Activated T-cell treated with anti-CD3 and anti-CD28 coated beads, Interleukin-2, amount 50 U/mL, for 4 hours (primary cell): ENCODE measurements around the gene SPATA2. TPM values are rescaled to one million over a fixed set of nuclear protein-coding genes. Genes with fewer than 3 reads are reported as not detected.
"Not testable (repeated sequence)": the region's sequence is repeated elsewhere in the genome, so short reads cannot be mapped to it uniquely, and the experiment has no call there.

Experiments used
- ATAC-seq, 2 donors: fragments of 200-7000 bp; cut with Tn5 transposase; one replicate each; pipeline ENCODE4 v1.10.0; 2021
- DNase-seq: peaks from one replicate; pipeline ENCODE4 v3.0.0-alpha.2; 2020
- H3K27me3 Mint-ChIP-seq: one replicate; pipeline ENCODE4 v1.8.0; 2021; ENCODE audit warnings: low read depth, mixed read lengths
- H3K36me3 Mint-ChIP-seq: one replicate; pipeline ENCODE4 v1.8.0; 2022; ENCODE audit warnings: mixed read lengths; ENCODE audit not compliant: insufficient read depth
- H3K4me1 Mint-ChIP-seq: one replicate; pipeline ENCODE4 v1.8.0; 2021; ENCODE audit warnings: low read depth, mixed read lengths
- H3K4me3 Mint-ChIP-seq: one replicate; pipeline ENCODE4 v1.8.0; 2021; ENCODE audit warnings: mild to moderate bottlenecking, moderate library complexity, mixed read lengths
- H3K9me3 Mint-ChIP-seq: one replicate; pipeline ENCODE4 v1.8.0; 2021; ENCODE audit warnings: mixed read lengths
- total RNA-seq, 3 donors: library from RNA; stranded (reverse); gene quantifications; one replicate each; pipeline ENCODE4 v1.2.1, GENCODE V29; 2021

Gene SPATA2
- total RNA-seq, 3 donors from 2014 or later = 13.3 to 15.0 (median 13.3) TPM

GRCh38 chr20:49901588-49901987 lies 13.7 kb downstream of the SPATA2 start:
- DNase-seq (no peak), ATAC-seq (no peak)
- Mint-ChIP-seq H3K27me3 (no peaks in the 10 kb centered on the region), H3K9me3 (no peaks in the 10 kb centered on the region), H3K4me1 (no peaks in the 10 kb centered on the region), H3K4me3 (no peak overlapping the region), H3K36me3 (peaks cover 20% of the 10 kb centered on the region)

DNA sequence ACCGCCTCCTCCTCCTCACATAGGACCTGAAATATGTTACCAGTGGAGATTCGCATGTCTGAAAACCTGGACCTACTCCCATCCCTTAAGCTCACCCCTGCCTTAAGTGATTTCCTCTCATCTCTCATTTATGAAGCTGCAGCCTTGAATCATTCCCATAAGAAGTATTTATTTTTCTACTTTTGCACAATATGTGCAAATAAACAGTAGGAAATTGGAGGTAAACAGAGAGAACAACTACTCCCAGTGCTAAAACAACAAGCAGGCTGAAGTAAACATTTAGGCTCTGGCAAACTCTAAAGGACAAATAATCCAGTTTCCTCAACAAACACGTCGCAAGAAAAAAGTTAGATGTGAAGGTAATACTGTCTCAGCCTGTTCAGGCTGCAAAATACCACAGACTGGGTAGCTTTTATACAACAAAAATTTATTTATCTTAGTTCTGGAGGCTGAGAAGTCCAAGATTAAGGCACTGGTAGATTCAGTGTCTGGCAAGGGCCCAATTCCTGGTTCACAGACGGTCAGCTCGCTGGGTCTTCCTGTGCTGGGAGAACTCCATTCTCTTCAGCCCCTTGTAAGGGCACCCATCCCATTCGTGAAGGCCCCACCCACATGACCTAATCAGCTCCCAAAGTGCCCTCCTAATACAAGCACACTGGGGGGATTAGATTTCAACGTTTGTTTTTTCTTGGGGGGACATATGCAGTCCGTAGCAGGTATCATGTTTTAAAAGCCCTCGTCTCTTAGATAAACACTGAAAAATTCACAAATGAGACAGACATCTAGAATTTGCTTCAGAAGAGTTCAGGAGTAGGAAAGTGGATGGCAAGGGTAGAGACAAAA lies 15.6 kb downstream of the SPATA2 start:
- DNase-seq (no peak), ATAC-seq (no peak)
- Mint-ChIP-seq H3K4me1 (peaks cover under 1% of the 10 kb centered on the region), H3K9me3 (no peaks in the 10 kb centered on the region), H3K36me3 (peaks cover 6% of the 10 kb centered on the region), H3K27me3 (no peaks in the 10 kb centered on the region), H3K4me3 (no peak overlapping the region)

- ATAC-seq = no peak
- DNase-seq = no peak
- Mint-ChIP-seq H3K4me1 (peaks cover 16% of the 10 kb centered on the region), H3K4me3 (no peak overlapping the region), H3K9me3 (no peaks in the 10 kb centered on the region), H3K36me3 (peaks cover 2% of the 10 kb centered on the region), H3K27me3 (no peaks in the 10 kb centered on the region)
These were observed 19.1 kb downstream of the SPATA2 start for GRCh38 chr20:49896204-49896603.

- peaks cover 16% of the 10 kb centered on the region for H3K4me1 Mint-ChIP-seq
- not testable (repeated sequence) for H3K36me3 Mint-ChIP-seq, H3K4me3 Mint-ChIP-seq, H3K27me3 Mint-ChIP-seq, H3K9me3 Mint-ChIP-seq, DNase-seq, ATAC-seq
These were observed 19.7 kb downstream of the SPATA2 start for GRCh38 chr20:49895474-49896093.

- Mint-ChIP-seq H3K4me1 (peaks cover 16% of the 10 kb centered on the region), H3K27me3 (no peaks in the 10 kb centered on the region), H3K4me3 (peak overlapping the region; percentile 24), H3K9me3 (no peaks in the 10 kb centered on the region), H3K36me3 (peaks cover 5% of the 10 kb centered on the region)
- DNase-seq (no peak), ATAC-seq (peak; percentile 51 to 67)
These were observed 21.3 kb downstream of the SPATA2 start for GRCh38 chr20:49894073-49894470.

DNA sequence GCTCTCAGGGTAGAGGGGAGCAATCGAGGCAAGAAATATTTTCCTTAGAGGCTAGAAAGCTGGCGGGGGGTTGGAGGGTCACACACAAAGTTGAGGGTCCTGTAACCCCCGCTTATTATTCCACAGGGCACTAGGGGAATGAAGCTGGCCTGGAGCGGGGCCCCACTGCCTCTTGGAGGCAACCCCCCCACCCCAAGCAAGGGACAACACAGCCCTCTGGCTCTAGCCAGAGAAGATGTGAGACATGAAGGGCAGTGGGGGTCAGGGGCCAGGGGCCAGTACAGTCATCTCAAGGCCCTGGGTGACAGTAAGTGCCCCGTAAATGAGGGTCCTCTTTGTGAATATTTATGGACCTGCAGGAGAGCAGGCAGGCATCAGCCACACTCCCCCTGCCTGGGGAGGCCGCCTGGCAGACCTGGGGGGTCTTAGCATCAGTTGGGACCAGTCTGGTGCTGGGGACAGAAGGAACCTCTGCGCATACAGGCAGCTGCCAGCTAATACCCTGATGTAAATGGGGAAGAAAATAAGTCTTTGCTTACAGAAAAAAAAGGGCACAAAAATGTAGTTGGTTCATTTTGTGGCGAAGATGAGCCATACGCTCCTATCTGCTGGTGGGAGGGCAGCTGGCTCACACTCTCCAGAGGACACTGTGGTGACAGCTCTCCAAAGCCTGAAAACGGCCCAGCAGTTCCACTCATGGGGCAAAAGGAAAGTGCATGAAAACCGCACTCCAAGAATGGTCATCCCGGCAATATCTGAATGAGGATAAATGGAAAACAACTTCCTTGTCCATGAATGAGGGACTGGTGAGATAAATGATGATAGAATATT lies 21.9 kb downstream of the SPATA2 start:
- H3K27me3 Mint-ChIP-seq = no peaks in the 10 kb centered on the region
- ATAC-seq = peak; percentile 71 to 83
- no peak for DNase-seq
- no peaks in the 10 kb centered on the region for H3K9me3 Mint-ChIP-seq
- peak overlapping the region; percentile 24 for H3K4me3 Mint-ChIP-seq
- H3K4me1 Mint-ChIP-seq = peaks cover 16% of the 10 kb centered on the region
- peaks cover 7% of the 10 kb centered on the region for H3K36me3 Mint-ChIP-seq

- H3K4me1 Mint-ChIP-seq = peaks cover 16% of the 10 kb centered on the region
- ATAC-seq = no peak
- no peak for DNase-seq
- no peaks in the 10 kb centered on the region for H3K9me3 Mint-ChIP-seq
- peaks cover 10% of the 10 kb centered on the region for H3K36me3 Mint-ChIP-seq
- no peak overlapping the region for H3K4me3 Mint-ChIP-seq
- no peaks in the 10 kb centered on the region for H3K27me3 Mint-ChIP-seq
These were observed 22.5 kb downstream of the SPATA2 start for GRCh38 chr20:49892817-49893216.

DNA sequence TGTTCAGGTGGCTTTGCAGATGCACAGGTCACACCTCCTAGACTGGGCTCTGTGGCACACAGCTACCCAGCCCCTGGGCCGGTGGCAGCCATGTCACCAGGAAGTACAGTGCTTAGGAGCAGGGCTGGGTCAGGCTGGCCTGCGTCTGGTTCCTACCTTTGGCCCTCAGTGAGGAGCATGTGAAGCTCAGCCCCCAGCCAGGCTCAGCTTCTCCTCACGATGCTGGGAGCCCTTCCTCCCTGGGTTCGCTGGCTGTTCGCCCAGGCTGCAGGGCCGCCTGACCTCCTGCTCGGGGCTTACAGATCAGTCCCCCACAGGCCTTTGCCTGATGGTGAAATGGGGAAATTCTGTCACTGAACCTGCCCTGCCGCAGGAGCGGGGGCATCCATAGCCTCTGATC lies 23.1 kb downstream of the SPATA2 start:
- DNase-seq (no peak), ATAC-seq (no peak)
- no peak overlapping the region for H3K4me3 Mint-ChIP-seq
- peaks cover 11% of the 10 kb centered on the region for H3K36me3 Mint-ChIP-seq
- peaks cover 16% of the 10 kb centered on the region for H3K4me1 Mint-ChIP-seq
- no peaks in the 10 kb centered on the region for H3K27me3 Mint-ChIP-seq
- H3K9me3 Mint-ChIP-seq = no peaks in the 10 kb centered on the region

- Mint-ChIP-seq H3K4me1 (peaks cover 16% of the 10 kb centered on the region), H3K4me3 (no peak overlapping the region), H3K27me3 (no peaks in the 10 kb centered on the region), H3K9me3 (no peaks in the 10 kb centered on the region), H3K36me3 (peaks cover 17% of the 10 kb centered on the region)
- no peak for DNase-seq
- ATAC-seq = no peak
These were observed 23.7 kb downstream of the SPATA2 start for GRCh38 chr20:49891476-49892110.

DNA sequence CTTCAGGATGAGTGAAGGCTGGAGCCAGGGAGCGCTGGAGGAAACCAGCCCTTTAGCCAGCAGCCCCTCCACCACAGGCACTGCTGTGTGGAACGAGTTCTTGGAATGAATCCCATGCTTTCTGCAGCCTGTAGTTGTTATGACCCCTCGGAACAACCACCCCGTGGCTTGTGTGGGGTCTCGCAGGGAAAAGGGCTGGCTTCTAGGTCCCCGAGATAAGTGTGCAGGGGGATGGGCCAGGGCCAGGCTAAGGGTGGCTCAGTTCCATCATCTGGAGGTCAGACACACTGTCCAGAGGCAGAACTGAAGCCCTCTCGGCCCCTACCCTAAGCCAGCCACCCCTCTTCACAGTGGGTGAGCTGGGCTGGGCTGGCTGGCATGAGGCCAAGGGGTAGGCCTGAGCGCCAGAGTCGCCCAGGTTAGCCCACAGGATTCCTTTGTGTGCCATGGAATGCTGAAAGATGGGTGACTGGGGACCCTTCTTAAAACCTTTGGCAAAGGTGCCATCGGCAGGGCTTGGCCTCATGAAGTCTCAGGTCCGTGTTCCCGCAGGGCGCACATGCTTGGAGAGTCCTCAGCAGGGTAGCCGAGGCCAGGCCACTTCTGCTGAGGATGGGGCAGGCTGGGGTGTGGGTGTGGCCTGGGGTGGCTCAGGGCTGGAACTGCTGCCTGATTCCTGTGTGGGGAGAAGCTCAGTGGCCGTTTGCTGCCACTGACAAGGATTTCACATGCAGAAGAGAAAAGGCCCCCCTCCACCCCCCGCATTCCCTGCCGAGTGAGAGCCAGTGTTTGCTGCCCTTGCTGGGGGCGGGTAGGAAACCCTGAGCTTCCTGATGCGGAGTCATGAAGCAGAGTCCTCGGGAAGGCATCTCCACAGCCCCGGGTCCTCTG lies 24.6 kb downstream of the SPATA2 start:
- DNase-seq (no peak), ATAC-seq (no peak)
- Mint-ChIP-seq H3K4me1 (peaks cover 16% of the 10 kb centered on the region), H3K9me3 (no peaks in the 10 kb centered on the region), H3K4me3 (no peak overlapping the region), H3K36me3 (peaks cover 17% of the 10 kb centered on the region), H3K27me3 (no peaks in the 10 kb centered on the region)

DNA sequence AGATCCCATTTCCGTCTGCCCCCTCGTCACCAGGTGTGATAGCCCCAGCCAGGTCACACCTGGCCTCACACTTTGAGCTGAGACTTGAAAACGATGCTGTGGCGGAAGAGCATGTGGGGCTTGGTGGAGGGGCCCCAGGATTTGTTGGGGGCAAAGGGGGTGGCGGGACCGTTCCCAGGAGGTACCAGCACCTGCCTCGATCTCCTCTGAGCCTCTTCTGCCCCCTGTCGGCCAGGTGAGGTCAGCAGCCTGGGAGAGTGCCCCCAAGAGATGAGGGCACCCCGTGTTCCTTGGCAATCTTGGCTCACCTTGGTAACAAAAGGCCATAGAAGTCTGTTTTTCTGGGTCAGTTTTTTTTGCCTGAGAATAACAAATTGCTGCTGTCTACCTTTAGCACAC lies 25.4 kb downstream of the SPATA2 start:
- no peak overlapping the region for H3K4me3 Mint-ChIP-seq
- ATAC-seq = no peak
- peaks cover 17% of the 10 kb centered on the region for H3K36me3 Mint-ChIP-seq
- H3K9me3 Mint-ChIP-seq = no peaks in the 10 kb centered on the region
- peaks cover 16% of the 10 kb centered on the region for H3K4me1 Mint-ChIP-seq
- H3K27me3 Mint-ChIP-seq = no peaks in the 10 kb centered on the region
- no peak for DNase-seq

DNA sequence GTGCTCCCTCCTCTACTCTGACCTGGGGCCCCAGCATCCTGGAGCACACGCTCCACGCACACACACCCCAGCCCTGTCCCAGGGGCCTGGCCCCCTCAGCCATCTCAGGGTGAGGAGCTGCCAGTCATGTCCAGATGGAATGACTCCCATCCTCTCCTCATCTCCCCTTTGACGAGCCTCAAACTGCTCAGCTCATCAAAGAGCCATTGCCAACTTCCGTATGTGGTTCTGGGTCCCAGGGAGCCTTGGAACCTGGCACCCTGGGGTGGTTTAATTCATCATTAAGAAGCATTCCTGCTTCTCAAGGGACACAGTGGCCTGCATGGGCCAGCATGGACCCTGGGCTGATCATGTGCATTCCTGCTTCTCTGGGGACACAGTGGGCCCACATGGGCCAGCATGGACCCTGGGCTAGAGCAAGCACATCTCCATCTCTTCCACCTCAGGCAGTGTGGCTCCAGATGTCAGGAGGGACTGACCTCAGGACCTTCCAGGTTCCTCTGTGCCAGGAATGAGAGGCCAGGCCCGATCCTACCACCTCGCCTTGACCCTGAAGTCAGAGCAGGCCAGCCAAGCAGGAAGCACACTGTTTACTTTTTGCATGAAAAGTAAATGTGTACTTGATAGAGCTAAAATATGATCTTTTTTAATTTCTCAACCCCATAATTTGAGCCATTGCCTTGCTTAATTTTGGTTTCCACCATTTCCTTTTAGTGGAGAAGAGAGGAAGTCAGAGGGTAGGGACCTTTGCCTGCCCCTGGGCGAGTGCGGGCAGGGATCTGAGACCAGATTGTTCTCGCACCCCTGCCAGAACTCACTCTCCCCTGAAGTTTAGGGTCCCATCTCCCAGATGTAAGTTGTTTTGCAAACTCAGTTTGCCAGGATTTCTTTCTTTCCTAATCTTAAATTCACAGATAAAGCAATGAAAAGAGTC lies 26.1 kb downstream of the SPATA2 start:
- ATAC-seq (no peak), DNase-seq (no peak)
- Mint-ChIP-seq H3K36me3 (peaks cover 19% of the 10 kb centered on the region), H3K4me3 (no peak overlapping the region), H3K9me3 (no peaks in the 10 kb centered on the region), H3K4me1 (peaks cover 14% of the 10 kb centered on the region), H3K27me3 (no peaks in the 10 kb centered on the region)
